H1 (cell line): ENCODE data around the gene ENTREP1. TPM values are rescaled to one million over a fixed set of nuclear protein-coding genes. Genes with fewer than 3 reads are reported as not detected.

ENCODE experiments used
- CTCF ChIA-PET: fragments of 300-600 bp; sonication (Branson Sonifier 250); formaldehyde crosslinking; loops from one replicate; lab custom pipeline; 2021; ENCODE audit not compliant: partially characterized antibody; lab: Charles Lee
- POLR2A ChIA-PET: fragments of 300-600 bp; sonication (Branson Sonifier 250); formaldehyde crosslinking; loops from one replicate; lab custom pipeline; 2021; ENCODE audit warnings: inconsistent platforms; ENCODE audit not compliant: partially characterized antibody; lab: Charles Lee
- DNase-seq, 2 experiments: peaks; one replicate each; pipeline versions ENCODE4 v3.0.0 to v3.0.0-alpha.2; 2010 to 2022; ENCODE audit warnings: low spot score in 2 of 2, low read depth in 1 of 2, mixed read lengths in 1 of 2
- FAIRE-seq: peaks from 2 replicates; lab custom pipeline; 2011; peaks lifted over from hg19 to GRCh38; lab: Jason Lieb, UNC
- H2AFZ ChIP-seq: 2 replicates; pipeline ENCODE4 v1.8.1; 2012; ENCODE audit warnings: low read length, inconsistent platforms
- H2AK5ac ChIP-seq: 2 replicates; pipeline ENCODE4 v1.6.1; 2013; ENCODE audit warnings: low read depth, low read length
- H2BK120ac ChIP-seq: replicated peaks from 2 replicates; pipeline ENCODE3; 2013; ENCODE audit warnings: low read depth, low read length, inconsistent platforms
- H2BK12ac ChIP-seq: 2 replicates; pipeline ENCODE4 v1.6.1; 2013; ENCODE audit warnings: low read depth, low read length
- H2BK15ac ChIP-seq: 2 replicates; pipeline ENCODE4 v1.6.1; 2013; ENCODE audit warnings: low read length
- H2BK20ac ChIP-seq: 2 replicates; pipeline ENCODE4 v1.6.1; 2013; ENCODE audit warnings: low read length
- H2BK5ac ChIP-seq: 2 replicates; pipeline ENCODE4 v1.6.1; 2013; ENCODE audit warnings: low read depth, low read length
- H3K14ac ChIP-seq: 2 replicates; pipeline ENCODE4 v1.6.1; 2013; ENCODE audit warnings: inconsistent platforms; ENCODE audit not compliant: insufficient read length
- H3K18ac ChIP-seq: 2 replicates; pipeline ENCODE4 v1.6.1; 2013; ENCODE audit warnings: low read length; ENCODE audit errors: extremely low read depth
- H3K23ac ChIP-seq: 2 replicates; pipeline ENCODE4 v1.6.1; 2013; ENCODE audit warnings: inconsistent platforms; ENCODE audit not compliant: insufficient read length
- H3K23me2 ChIP-seq: 2 replicates; pipeline ENCODE4 v1.6.1; 2013; ENCODE audit warnings: low read depth, low read length
- H3K27ac ChIP-seq: 2 replicates; pipeline ENCODE4 v1.6.1; 2011; ENCODE audit warnings: low read depth, low read length, inconsistent platforms
- H3K27me3 ChIP-seq, 4 experiments: replicated peaks in 1 of 4; 1 replicate in 1 of 4; 2 replicates in 3 of 4; pipeline versions ENCODE4 v1.6.1 to v1.8.1; 2011 to 2013; ENCODE audit warnings: low read length in 3 of 4, mild to moderate bottlenecking in 3 of 4, inconsistent platforms in 2 of 4, mixed read lengths in 2 of 4, moderate library complexity in 1 of 4; ENCODE audit not compliant: control insufficient read depth in 3 of 4, insufficient read depth in 3 of 4; ENCODE audit errors: extremely low read depth in 1 of 4
- H3K36me3 ChIP-seq, 4 experiments: 2 replicates each; pipeline versions ENCODE4 v1.6.1 to v1.8.1; 2011 to 2013; ENCODE audit warnings: mild to moderate bottlenecking in 4 of 4, low read length in 3 of 4, moderate library complexity in 2 of 4, control low read depth in 1 of 4, inconsistent platforms in 1 of 4; ENCODE audit not compliant: insufficient read depth in 4 of 4, control insufficient read depth in 2 of 4
- H3K4ac ChIP-seq: replicated peaks from 2 replicates; pipeline ENCODE3; 2013; ENCODE audit warnings: low read length, low read depth, mixed read lengths, inconsistent platforms; ENCODE audit not compliant: insufficient read length
- H3K4me1 ChIP-seq, 4 experiments: replicated peaks in 1 of 4; 1 replicate in 1 of 4; 2 replicates in 3 of 4; pipeline versions ENCODE4 v1.6.1 to v1.8.1; 2011 to 2013; ENCODE audit warnings: low read length in 3 of 4, inconsistent platforms in 2 of 4, mixed read lengths in 1 of 4; ENCODE audit not compliant: insufficient read depth in 4 of 4, control insufficient read depth in 3 of 4
- H3K4me2 ChIP-seq, 2 experiments: 2 replicates each; pipeline versions ENCODE4 v1.6.1 to v1.8.1; 2011 to 2013; ENCODE audit warnings: low read depth in 2 of 2, low read length in 2 of 2, control low read depth in 1 of 2, inconsistent platforms in 1 of 2, mild to moderate bottlenecking in 1 of 2; ENCODE audit not compliant: insufficient read depth in 1 of 2
- H3K4me3 ChIP-seq, 4 experiments: fragments of 200-600, 300-600 bp in 1 of 4; sonication (generic), shearing (Covaris generic), sonication (Bioruptor Twin) in 1 of 4; 2 replicates each; pipeline versions ENCODE4 v1.5.1 to v1.8.1; 2011 to 2016; ENCODE audit warnings: low read length in 4 of 4, low read depth in 3 of 4, control low read depth in 2 of 4, inconsistent platforms in 2 of 4, mild to moderate bottlenecking in 2 of 4, mixed read lengths in 1 of 4, moderate library complexity in 1 of 4; ENCODE audit not compliant: insufficient read depth in 2 of 4; ENCODE audit errors: extremely low read depth in 1 of 4
- H3K56ac ChIP-seq: replicated peaks from 2 replicates; pipeline ENCODE3; 2013; ENCODE audit warnings: low read depth, mild to moderate bottlenecking, mixed read lengths, low read length, inconsistent platforms; ENCODE audit not compliant: insufficient read length
- H3K79me1 ChIP-seq: 2 replicates; pipeline ENCODE4 v1.6.1; 2013; ENCODE audit warnings: low read depth, low read length, control low read depth
- H3K79me2 ChIP-seq, 2 experiments: 2 replicates each; pipeline versions ENCODE4 v1.6.1 to v1.8.1; 2012 to 2013; ENCODE audit warnings: low read length in 2 of 2, mild to moderate bottlenecking in 2 of 2, inconsistent platforms in 1 of 2; ENCODE audit not compliant: insufficient read depth in 2 of 2, control insufficient read depth in 1 of 2
- H3K9ac ChIP-seq, 4 experiments: replicated peaks in 1 of 4; 1 replicate in 1 of 4; 2 replicates in 3 of 4; pipeline versions ENCODE4 v1.6.1 to v1.8.1; 2011 to 2013; ENCODE audit warnings: low read depth in 3 of 4, low read length in 3 of 4, control low read depth in 2 of 4, mild to moderate bottlenecking in 2 of 4, moderate library complexity in 2 of 4, inconsistent platforms in 1 of 4; ENCODE audit errors: extremely low read depth in 1 of 4
- H3K9me3 ChIP-seq, 2 experiments: 2 replicates each; pipeline versions ENCODE4 v1.6.1 to v1.8.1; 2012 to 2013; ENCODE audit warnings: mild to moderate bottlenecking in 2 of 2, moderate library complexity in 2 of 2, control low read depth in 1 of 2, inconsistent platforms in 1 of 2, low read depth in 1 of 2, low read length in 1 of 2, mixed read lengths in 1 of 2; ENCODE audit not compliant: insufficient read depth in 2 of 2
- H4K20me1 ChIP-seq, 2 experiments: replicated peaks in 1 of 2; 2 replicates each; pipeline versions ENCODE3 to v1.8.1; 2011 to 2013; ENCODE audit warnings: inconsistent platforms in 2 of 2, low read length in 2 of 2, mild to moderate bottlenecking in 1 of 2; ENCODE audit not compliant: insufficient read depth in 2 of 2, control insufficient read depth in 1 of 2
- H4K5ac ChIP-seq: 2 replicates; pipeline ENCODE4 v1.6.1; 2013; ENCODE audit warnings: low read length, low read depth, mixed read lengths, inconsistent platforms; ENCODE audit not compliant: insufficient read length
- H4K8ac ChIP-seq: 2 replicates; pipeline ENCODE4 v1.8.0; 2013; ENCODE audit warnings: mild to moderate bottlenecking, moderate library complexity, low read length, inconsistent platforms; ENCODE audit not compliant: insufficient read depth; ENCODE audit errors: extremely low read depth
- H4K91ac ChIP-seq: replicated peaks from 2 replicates; pipeline ENCODE3; 2013; ENCODE audit warnings: low read length, mixed read lengths, inconsistent platforms; ENCODE audit not compliant: insufficient read length
- CEBPB ChIP-seq: IDR thresholded peaks from 2 replicates; pipeline ENCODE4 v1.6.1; 2012; ENCODE audit warnings: low read depth, low read length
- RBBP5 ChIP-seq: IDR thresholded peaks from 2 replicates; pipeline ENCODE4 v1.7.1; 2012; ENCODE audit warnings: low read depth, mild to moderate bottlenecking, inconsistent platforms, low read length, moderate library complexity, borderline replicate concordance
- YY1 ChIP-seq: IDR thresholded peaks from 2 replicates; pipeline ENCODE4 v1.6.1; 2011; ENCODE audit warnings: low read depth, mild to moderate bottlenecking, low read length
- WGBS, 2 experiments: shearing (Covaris generic) in 1 of 2; methylation state at CpG; one replicate each; pipeline versions ENCODE4 v1.1.6 to v1.1.7; 2013 to 2015; ENCODE audit warnings: low lambda C conversion rate in 2 of 2, mixed read lengths in 2 of 2, inconsistent platforms in 1 of 2, low coverage in 1 of 2, missing lambda C conversion rate in 1 of 2; ENCODE audit not compliant: insufficient replicate concordance in 2 of 2, insufficient coverage in 1 of 2, insufficient read length in 1 of 2; ENCODE audit errors: extremely low coverage in 1 of 2, missing lambda C conversion rate in 1 of 2; 5-methylcytosine and 5-hydroxymethylcytosine counted together
- polyA plus RNA-seq, 7 experiments: library from polyadenylated mRNA; depleted of rRNA in 3 of 7; stranded (reverse) in 5 of 7; unstranded in 2 of 7; fragments of >200 nt in 5 of 7; fragments of 200-250 nt in 2 of 7; gene quantifications; 1 replicate in 5 of 7; 2 replicates in 1 of 7; 4 replicates in 1 of 7; pipeline versions ENCODE4 v1.2.1 to v1.2.3, GENCODE V29; 2011 to 2013; ENCODE audit warnings: missing spikeins in 2 of 7, mixed read lengths in 2 of 7
- total RNA-seq: library from RNA; stranded (reverse); fragmentation: NEBNext Ultra II Directional; extraction: Animal tissue kit (Norgen Biotek cat#: 25700); gene quantifications from 2 replicates; pipeline ENCODE4 v1.2.1, GENCODE V29; 2021

Gene ENTREP1
- total and polyA plus RNA-seq, 2 of the 8 experiments (the other 6 are each of a cell fraction or from before 2014, with no cell fraction given), result 15.3 to 25.0 TPM

DNA sequence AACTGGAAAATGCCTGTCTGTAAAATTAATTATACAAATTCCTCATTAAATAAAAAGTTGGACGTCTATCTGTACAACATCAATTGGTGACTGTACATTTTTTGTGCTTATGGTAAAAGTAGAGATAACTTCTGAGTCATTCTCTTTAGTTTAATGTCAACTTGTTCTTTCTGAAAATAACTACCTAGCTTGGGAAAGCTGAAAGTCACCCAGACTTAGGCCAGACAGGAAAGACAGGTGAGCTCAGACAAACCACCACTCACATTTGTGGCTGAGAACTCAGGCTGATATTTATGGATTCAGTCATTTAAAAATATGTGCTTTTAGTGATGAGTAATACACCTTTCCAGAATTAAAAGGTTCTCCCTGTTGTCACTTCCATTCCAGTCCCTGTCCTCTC is 31.9 kb upstream of the ENTREP1 start:
- DNase-seq, result no peak
- H4K91ac ChIP-seq, result no peak overlapping the region
- H4K5ac ChIP-seq, result no peak overlapping the region
- no peaks in the 10 kb centered on the region for H3K79me2 ChIP-seq
- no peak overlapping the region for H2BK15ac ChIP-seq
- H3K4me1 ChIP-seq, result peaks cover 0 to 4% (median 0%) of the 10 kb centered on the region in 4 experiments; a peak in 1 of 7 replicates
- POLR2A ChIA-PET, result no interaction called here
- no peak overlapping the region for H2BK5ac ChIP-seq
- no peak overlapping the region for H3K56ac ChIP-seq
- no peak overlapping the region for H3K4ac ChIP-seq
- H2BK12ac ChIP-seq, result no peak overlapping the region
- TF ChIP-seq CEBPB, result no peak
- no peak for TF ChIP-seq YY1
- no peak for TF ChIP-seq RBBP5
- H2BK120ac ChIP-seq, result no peak overlapping the region
- no peaks in the 10 kb centered on the region for H3K79me1 ChIP-seq
- no peak overlapping the region for H4K8ac ChIP-seq
- no peak overlapping the region for H2AK5ac ChIP-seq
- 83% methylated on average over 1 of the region's 1 CpG; no CpG with 5 or more reads in 1 of the 2 experiments for WGBS, 2 experiments
- H3K27me3 ChIP-seq, result no peaks in the 10 kb centered on the region
- H3K9ac ChIP-seq, result no peak overlapping the region
- H3K23ac ChIP-seq, result no peak overlapping the region
- CTCF ChIA-PET, result interaction anchor here (0.9 to 1.2 kb wide), 2 partner anchors 15 to 50 kb away, joined by 3 read pairs; no protein-coding TSS in a partner anchor
- no peaks in the 10 kb centered on the region for H3K9me3 ChIP-seq
- no peak overlapping the region for H3K4me3 ChIP-seq
- H3K18ac ChIP-seq, result no peak overlapping the region
- no peaks in the 10 kb centered on the region for H3K36me3 ChIP-seq
- no peak overlapping the region for H3K27ac ChIP-seq
- no peaks in the 10 kb centered on the region for H4K20me1 ChIP-seq
- H2AFZ ChIP-seq, result no peak overlapping the region
- H3K4me2 ChIP-seq, result no peak overlapping the region
- no peak overlapping the region for H3K14ac ChIP-seq
- no peak for FAIRE-seq
- H3K23me2 ChIP-seq, result no peaks in the 10 kb centered on the region
- H2BK20ac ChIP-seq, result no peak overlapping the region
